HG03342 (cell line): ENCODE measurements around the gene NOTCH2NLA.
"Not testable (repeated sequence)": the region's sequence is repeated elsewhere in the genome, so short reads cannot be mapped to it uniquely, and the experiment has no call there.

ENCODE experiments used
- ATAC-seq: cut with Tn5 transposase; IDR thresholded peaks from one replicate; pipeline ENCODE4 v1.9.1; 2021; ENCODE audit warnings: mild to moderate bottlenecking, moderate library complexity; ENCODE audit not compliant: unreplicated experiment

NOTCH2NLA gene

GRCh38 chr1:146228710-146229477 is at the start of gene NOTCH2NLA:
NOTCH2NLA (minus strand) TSS chr1:146229021; CDS start chr1:146189337, 39,684 bp downstream.
- ATAC-seq = not testable (repeated sequence)

- peak; percentile 66 for ATAC-seq
Measured at GRCh38 chr1:146278346-146278745, 49.5 kb upstream of the NOTCH2NLA start.

- not testable (repeated sequence) for ATAC-seq
Measured at GRCh38 chr1:146277087-146277486, 48.3 kb upstream of the NOTCH2NLA start.

- ATAC-seq = not testable (repeated sequence)
Measured at GRCh38 chr1:146274083-146274482, 45.3 kb upstream of the NOTCH2NLA start.

- not testable (repeated sequence) for ATAC-seq
Measured at GRCh38 chr1:146273194-146273593, 44.4 kb upstream of the NOTCH2NLA start.

- not testable (repeated sequence) for ATAC-seq
Measured at GRCh38 chr1:146272734-146273133, 43.9 kb upstream of the NOTCH2NLA start.

GRCh38 chr1:146271977-146272376 is 43.2 kb upstream of the NOTCH2NLA start:
- ATAC-seq = not testable (repeated sequence)

GRCh38 chr1:146270129-146270528 is 41.3 kb upstream of the NOTCH2NLA start:
- not testable (repeated sequence) for ATAC-seq

- ATAC-seq = not testable (repeated sequence)
Measured at GRCh38 chr1:146266179-146266748, 37.4 kb upstream of the NOTCH2NLA start.

GRCh38 chr1:146264761-146265160 is 35.9 kb upstream of the NOTCH2NLA start:
- ATAC-seq = not testable (repeated sequence)

- ATAC-seq = not testable (repeated sequence)
Measured at GRCh38 chr1:146260006-146260730, 31.3 kb upstream of the NOTCH2NLA start.

- ATAC-seq = not testable (repeated sequence)
Measured at GRCh38 chr1:146257992-146258552, 29.3 kb upstream of the NOTCH2NLA start.

- ATAC-seq = not testable (repeated sequence)
Measured at GRCh38 chr1:146254569-146255197, 25.9 kb upstream of the NOTCH2NLA start.

GRCh38 chr1:146253249-146253855 is 24.5 kb upstream of the NOTCH2NLA start:
- not testable (repeated sequence) for ATAC-seq

- not testable (repeated sequence) for ATAC-seq
Measured at GRCh38 chr1:146251523-146251922, 22.7 kb upstream of the NOTCH2NLA start.

GRCh38 chr1:146248643-146249042 is 19.8 kb upstream of the NOTCH2NLA start:
- ATAC-seq = not testable (repeated sequence)

GRCh38 chr1:146236626-146237025 is 7.8 kb upstream of the NOTCH2NLA start:
- not testable (repeated sequence) for ATAC-seq

GRCh38 chr1:146236026-146236601 is 7.3 kb upstream of the NOTCH2NLA start:
- ATAC-seq = not testable (repeated sequence)

GRCh38 chr1:146228144-146228682 is 608 bp downstream of the NOTCH2NLA start:
- not testable (repeated sequence) for ATAC-seq
